IMR-90 (cell line): ENCODE data around the gene LYRM7. TPM values are rescaled to one million over a fixed set of nuclear protein-coding genes. Genes with fewer than 3 reads are reported as not detected.

Experiments
- ATAC-seq: fragments of 200-7000 bp; cut with Tn5 transposase; 2 replicates; pipeline ENCODE4 v1.9.1; 2020; ENCODE audit warnings: low read depth, mild to moderate bottlenecking, moderate library complexity
- BruUV-seq: library from RNA; stranded (reverse); fragments of 400-500 nt; replicated peaks from 2 replicates; lab custom pipeline; 2021; lab: Mats Ljungman, UMichigan
- CTCF ChIA-PET: fragments of 300-600 bp; formaldehyde crosslinking; extraction: SDS; loops from one replicate; lab custom pipeline; 2021; ENCODE audit warnings: antibody characterized with exemption; lab: Yijun Ruan, JAX
- POLR2A ChIA-PET: fragments of 300-600 bp; sonication (Branson Sonifier 250); formaldehyde crosslinking; loops from one replicate; lab custom pipeline; 2022; ENCODE audit warnings: antibody characterized with exemption; ENCODE audit not compliant: unreplicated experiment; lab: Charles Lee
- DNase-seq: peaks from one replicate; pipeline ENCODE4 v3.0.0; 2013
- H2AFZ ChIP-seq: replicated peaks from 2 replicates; pipeline ENCODE3; 2013; ENCODE audit warnings: low read length, mild to moderate bottlenecking; ENCODE audit not compliant: poor library complexity
- H2AK5ac ChIP-seq: 2 replicates; pipeline ENCODE4 v1.6.1; 2013; ENCODE audit warnings: low read depth, low read length, inconsistent platforms
- H2AK9ac ChIP-seq: replicated peaks from 2 replicates; pipeline ENCODE3; 2013; ENCODE audit warnings: mild to moderate bottlenecking, low read depth, low read length, moderate library complexity; ENCODE audit not compliant: poor library complexity
- H2BK120ac ChIP-seq: 2 replicates; pipeline ENCODE4 v1.6.1; 2013; ENCODE audit warnings: low read depth, low read length, inconsistent platforms
- H2BK15ac ChIP-seq: 3 replicates; pipeline ENCODE4 v1.6.1; 2013; ENCODE audit warnings: low read depth, low read length, inconsistent platforms
- H2BK20ac ChIP-seq: 2 replicates; pipeline ENCODE4 v1.6.1; 2013; ENCODE audit warnings: low read depth, mild to moderate bottlenecking, inconsistent platforms, low read length, moderate library complexity
- H2BK5ac ChIP-seq: 2 replicates; pipeline ENCODE4 v1.6.1; 2013; ENCODE audit warnings: mild to moderate bottlenecking, low read depth, low read length, inconsistent platforms; ENCODE audit not compliant: poor library complexity, severe bottlenecking
- H3K14ac ChIP-seq: replicated peaks from 2 replicates; pipeline ENCODE4 v1.6.1; 2013; ENCODE audit warnings: low read depth, low read length, inconsistent platforms
- H3K18ac ChIP-seq: 2 replicates; pipeline ENCODE4 v1.6.1; 2013; ENCODE audit warnings: low read depth, low read length, control low read depth
- H3K23ac ChIP-seq: 2 replicates; pipeline ENCODE4 v1.6.1; 2013; ENCODE audit warnings: low read depth, low read length, inconsistent platforms
- H3K27ac ChIP-seq: 2 replicates; pipeline ENCODE4 v1.5.1; 2013; ENCODE audit warnings: mild to moderate bottlenecking, control low read depth, low read length; ENCODE audit not compliant: insufficient read depth
- H3K27me3 ChIP-seq: 2 replicates; pipeline ENCODE4 v1.6.1; 2013; ENCODE audit warnings: low read length; ENCODE audit not compliant: control insufficient read depth, insufficient read depth
- H3K36me3 ChIP-seq: 2 replicates; pipeline ENCODE4 v1.6.1; 2013; ENCODE audit warnings: low read length, mixed read lengths; ENCODE audit not compliant: control insufficient read depth, insufficient read depth
- H3K4ac ChIP-seq: 2 replicates; pipeline ENCODE4 v1.6.1; 2013; ENCODE audit warnings: low read depth, low read length, inconsistent platforms
- H3K4me1 ChIP-seq: 2 replicates; pipeline ENCODE4 v1.6.1; 2013; ENCODE audit warnings: low read length, mixed read lengths; ENCODE audit not compliant: control insufficient read depth, insufficient read depth
- H3K4me2 ChIP-seq: 2 replicates; pipeline ENCODE4 v1.6.1; 2013; ENCODE audit warnings: low read depth, mild to moderate bottlenecking, control low read depth, low read length, moderate library complexity
- H3K4me3 ChIP-seq: 2 replicates; pipeline ENCODE4 v1.5.1; 2013; ENCODE audit warnings: low read depth, mild to moderate bottlenecking, control low read depth, low read length, moderate library complexity; ENCODE audit not compliant: insufficient read depth
- H3K56ac ChIP-seq: 2 replicates; pipeline ENCODE4 v1.6.1; 2013; ENCODE audit warnings: low read length, inconsistent platforms; ENCODE audit not compliant: insufficient read depth; ENCODE audit errors: extremely low read depth
- H3K79me1 ChIP-seq, 2 experiments: 2 replicates each; pipeline ENCODE4 v1.6.1; 2013; ENCODE audit warnings: low read length in 2 of 2, inconsistent platforms in 1 of 2, low read depth in 1 of 2
- H3K9ac ChIP-seq: 2 replicates; pipeline ENCODE4 v1.6.1; 2013; ENCODE audit warnings: low read depth, low read length, control low read depth
- H3K9me1 ChIP-seq: 2 replicates; pipeline ENCODE4 v1.6.1; 2013; ENCODE audit warnings: low read length, inconsistent platforms; ENCODE audit not compliant: insufficient read depth
- H3K9me3 ChIP-seq: 2 replicates; pipeline ENCODE4 v1.6.1; 2013; ENCODE audit warnings: low read length; ENCODE audit not compliant: control insufficient read depth, insufficient read depth
- H4K20me1 ChIP-seq: 2 replicates; pipeline ENCODE4 v1.6.1; 2013; ENCODE audit warnings: low read length, inconsistent platforms; ENCODE audit not compliant: insufficient read depth
- H4K5ac ChIP-seq: 2 replicates; pipeline ENCODE4 v1.6.1; 2013; ENCODE audit warnings: mild to moderate bottlenecking, low read depth, low read length, control low read depth
- H4K8ac ChIP-seq, 2 experiments: 2 replicates each; pipeline ENCODE4 v1.6.1; 2013; ENCODE audit warnings: low read depth in 2 of 2, low read length in 2 of 2, control low read depth in 1 of 2, inconsistent platforms in 1 of 2
- H4K91ac ChIP-seq: 2 replicates; pipeline ENCODE4 v1.6.1; 2013; ENCODE audit warnings: low read depth, low read length, inconsistent platforms; ENCODE audit not compliant: insufficient read depth
- CTCF ChIP-seq: conservative IDR thresholded peaks from 2 replicates; pipeline ENCODE4 v1.5.1; 2012; ENCODE audit warnings: mild to moderate bottlenecking, low read depth, low read length, improper control_type of control experiment
- ELK1 ChIP-seq: fragments of 150-350 bp; IDR thresholded peaks from 2 replicates; pipeline ENCODE4 v1.6.1; 2016; ENCODE audit warnings: low read depth, mild to moderate bottlenecking, low read length, moderate library complexity, borderline replicate concordance
- MAFK ChIP-seq: IDR thresholded peaks from 2 replicates; pipeline ENCODE4 v1.6.1; 2012; ENCODE audit warnings: low read depth, low read length, improper control_type of control experiment
- MAZ ChIP-seq: IDR thresholded peaks from 2 replicates; pipeline ENCODE4 v1.6.1; 2012; ENCODE audit warnings: low read depth, mild to moderate bottlenecking, low read length, improper control_type of control experiment, moderate library complexity, borderline replicate concordance
- NFE2L2 ChIP-seq: fragments of 150-350 bp; IDR thresholded peaks from 2 replicates; pipeline ENCODE4 v1.6.1; 2016; ENCODE audit warnings: low read depth, mild to moderate bottlenecking, low read length
- POLR2A ChIP-seq: IDR thresholded peaks from 2 replicates; pipeline ENCODE4 v1.6.1; 2012; ENCODE audit warnings: mild to moderate bottlenecking, low read depth, low read length
- RFX5 ChIP-seq: IDR thresholded peaks from 2 replicates; pipeline ENCODE4 v1.8.0; 2012; ENCODE audit warnings: low read depth, mild to moderate bottlenecking, low read length, moderate library complexity
- USF2 ChIP-seq: fragments of 150-350 bp; IDR thresholded peaks from 2 replicates; pipeline ENCODE4 v1.6.1; 2017; ENCODE audit warnings: mild to moderate bottlenecking, antibody characterized with exemption, low read length, low read depth
- WGBS, 2 experiments: methylation state at CpG; one replicate each; pipeline versions ENCODE4 v1.1.5 to v1.1.7; 2013; ENCODE audit warnings: missing lambda C conversion rate in 2 of 2; ENCODE audit not compliant: insufficient read length in 1 of 2; ENCODE audit errors: extremely low coverage in 2 of 2; 5-methylcytosine and 5-hydroxymethylcytosine counted together
- dilution Hi-C: fragments of 300-500 bp; cut with HindIII; formaldehyde crosslinking; loops from one replicate; pipeline ENCODE4 v1.14.3; 2018; ENCODE audit warnings: low sequenced_read_pairs; ENCODE audit not compliant: unreplicated experiment
- in situ Hi-C: fragments of 300-500 bp; cut with MboI; formaldehyde crosslinking; loops from 3 replicates; pipeline ENCODE4 v1.14.3; 2019; ENCODE audit warnings: low sequenced_read_pairs, inconsistent platforms, mixed read lengths
- intact Hi-C: fragments of 100-400 bp; cut with micrococcal nuclease; formaldehyde crosslinking; loops from 2 replicates; pipeline ENCODE4 v1.10.0; 2022
- polyA plus RNA-seq, 3 experiments: library from polyadenylated mRNA; depleted of rRNA; stranded (reverse); fragments of >200 nt; gene quantifications; 2 replicates each; pipeline ENCODE4 v1.2.3, GENCODE V29; 2012; ENCODE audit warnings: low replicate concordance in 1 of 3
- total RNA-seq: library from RNA; depleted of rRNA; stranded (reverse); fragments of >200 nt; gene quantifications from 2 replicates; pipeline ENCODE4 v1.2.3, GENCODE V29; 2012

LYRM7 gene
- total and polyA plus RNA-seq, 2 of the 4 experiments (the other 2 are of a cell fraction): 2.5 to 3.4 TPM

GRCh38 chr5:131229623-131230022 lies 58.9 kb downstream of the LYRM7 start:
- Histone ChIP-seq H3K4ac (no peak overlapping the region), H2AK5ac (no peak overlapping the region), H3K36me3 (no peaks in the 10 kb centered on the region), H3K14ac (no peak overlapping the region), H3K27ac (no peak overlapping the region), H2BK20ac (no peak overlapping the region), H3K4me1 (no peaks in the 10 kb centered on the region), H4K8ac (no peak overlapping the region), H2BK120ac (no peak overlapping the region), H4K5ac (no peak overlapping the region), H3K4me2 (no peak overlapping the region), H2BK5ac (no peak overlapping the region), H2BK15ac (no peak overlapping the region), H2AFZ (no peak overlapping the region), H2AK9ac (no peak overlapping the region), H4K20me1 (no peaks in the 10 kb centered on the region), H3K23ac (no peak overlapping the region), H3K18ac (no peak overlapping the region), H3K9ac (no peak overlapping the region), H4K91ac (no peak overlapping the region), H3K79me1 (no peaks in the 10 kb centered on the region), H3K4me3 (no peak overlapping the region), H3K56ac (no peak overlapping the region), H3K9me1 (no peaks in the 10 kb centered on the region), H3K9me3 (no peaks in the 10 kb centered on the region), H3K27me3 (no peaks in the 10 kb centered on the region)
- ATAC-seq (no peak), DNase-seq (no peak)
- in situ Hi-C loops: no loop called here
- POLR2A ChIA-PET: interaction anchor here (0.5 kb wide), 1 partner anchor 41 kb away, joined by 3 read pairs; no protein-coding TSS in a partner anchor
- intact Hi-C loops: no loop called here
- dilution Hi-C loops: no loop called here
- CTCF ChIA-PET: no interaction called here
- TF ChIP-seq ELK1 (no peak), USF2 (no peak), CTCF (no peak), RFX5 (no peak), MAZ (no peak), MAFK (no peak), POLR2A (no peak), NFE2L2 (no peak)
- no TSS peak for BruUV-seq
- WGBS, 2 experiments: no CpG with 5 or more reads among the region's 4 CpGs
